ENCODE results near the gene SALL4.

DNA sequence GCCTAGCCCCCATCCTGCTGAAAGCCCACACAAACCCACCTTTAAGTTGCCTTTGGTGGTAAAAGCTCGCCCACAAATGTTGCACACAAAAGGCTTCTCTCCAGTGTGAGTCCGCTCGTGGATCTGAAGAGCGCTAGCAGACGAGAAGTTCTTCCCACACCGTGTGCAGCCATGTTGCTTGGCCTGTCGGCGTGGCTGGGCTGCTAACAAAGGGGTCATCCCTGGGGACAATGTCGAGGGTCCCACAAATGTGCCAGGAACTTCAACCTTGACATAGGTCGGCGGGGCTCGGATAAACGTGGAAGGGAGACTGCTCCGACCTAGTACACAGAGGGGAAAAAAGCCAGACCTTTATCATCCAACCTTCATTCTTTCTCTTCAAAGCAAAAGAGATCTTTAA, 13.5 kb downstream of the SALL4 start:
- TF ChIP-seq, protein P1, sequence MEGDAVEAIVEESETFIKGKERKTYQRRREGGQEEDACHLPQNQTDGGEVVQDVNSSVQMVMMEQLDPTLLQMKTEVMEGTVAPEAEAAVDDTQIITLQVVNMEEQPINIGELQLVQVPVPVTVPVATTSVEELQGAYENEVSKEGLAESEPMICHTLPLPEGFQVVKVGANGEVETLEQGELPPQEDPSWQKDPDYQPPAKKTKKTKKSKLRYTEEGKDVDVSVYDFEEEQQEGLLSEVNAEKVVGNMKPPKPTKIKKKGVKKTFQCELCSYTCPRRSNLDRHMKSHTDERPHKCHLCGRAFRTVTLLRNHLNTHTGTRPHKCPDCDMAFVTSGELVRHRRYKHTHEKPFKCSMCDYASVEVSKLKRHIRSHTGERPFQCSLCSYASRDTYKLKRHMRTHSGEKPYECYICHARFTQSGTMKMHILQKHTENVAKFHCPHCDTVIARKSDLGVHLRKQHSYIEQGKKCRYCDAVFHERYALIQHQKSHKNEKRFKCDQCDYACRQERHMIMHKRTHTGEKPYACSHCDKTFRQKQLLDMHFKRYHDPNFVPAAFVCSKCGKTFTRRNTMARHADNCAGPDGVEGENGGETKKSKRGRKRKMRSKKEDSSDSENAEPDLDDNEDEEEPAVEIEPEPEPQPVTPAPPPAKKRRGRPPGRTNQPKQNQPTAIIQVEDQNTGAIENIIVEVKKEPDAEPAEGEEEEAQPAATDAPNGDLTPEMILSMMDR (IDR thresholded peaks at IDR 0.05) = no peak
- no peak for TF ChIP-seq POLR2A (IDR thresholded peaks at IDR 0.05)

Data from adrenal gland (tissue), 5 donors.